HG03095 (cell line): Measurements from ENCODE around the gene ALDH7A1.
A peak's percentile ranks its signal among the peaks of the same experiment; 100 is the strongest.
"Not testable (repeated sequence)": the region's sequence is repeated elsewhere in the genome, so short reads cannot be mapped to it uniquely, and the experiment has no call there.

ENCODE experiments used
- ATAC-seq: cut with Tn5 transposase; IDR thresholded peaks from one replicate; pipeline ENCODE4 v1.9.1; 2021; ENCODE audit warnings: moderate library complexity; ENCODE audit not compliant: unreplicated experiment

Gene ALDH7A1

GRCh38 chr5:126595486-126596083 lies 566 bp upstream of the ALDH7A1 start:
- peak; percentile 14 for ATAC-seq

DNA sequence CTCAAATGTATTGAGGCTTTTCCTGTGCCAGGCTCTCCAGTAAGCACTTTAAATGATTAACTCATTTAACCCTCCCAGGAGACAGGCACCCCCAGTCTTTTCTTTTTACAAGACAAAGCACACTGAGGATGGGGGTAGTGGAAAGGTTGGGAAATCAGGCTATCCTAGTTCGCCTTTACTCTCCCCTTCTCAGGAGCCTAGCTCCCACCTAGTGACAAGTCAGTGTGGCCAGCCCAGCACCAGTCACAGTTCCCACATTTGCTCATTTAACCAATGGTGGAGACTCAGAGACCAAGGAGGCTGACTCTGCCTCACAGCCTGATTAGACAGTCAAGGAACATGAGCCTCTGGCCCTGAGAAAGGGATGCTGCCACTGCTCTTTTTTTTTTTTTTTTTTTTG lies 3.5 kb downstream of the ALDH7A1 start:
- ATAC-seq, result no peak

DNA sequence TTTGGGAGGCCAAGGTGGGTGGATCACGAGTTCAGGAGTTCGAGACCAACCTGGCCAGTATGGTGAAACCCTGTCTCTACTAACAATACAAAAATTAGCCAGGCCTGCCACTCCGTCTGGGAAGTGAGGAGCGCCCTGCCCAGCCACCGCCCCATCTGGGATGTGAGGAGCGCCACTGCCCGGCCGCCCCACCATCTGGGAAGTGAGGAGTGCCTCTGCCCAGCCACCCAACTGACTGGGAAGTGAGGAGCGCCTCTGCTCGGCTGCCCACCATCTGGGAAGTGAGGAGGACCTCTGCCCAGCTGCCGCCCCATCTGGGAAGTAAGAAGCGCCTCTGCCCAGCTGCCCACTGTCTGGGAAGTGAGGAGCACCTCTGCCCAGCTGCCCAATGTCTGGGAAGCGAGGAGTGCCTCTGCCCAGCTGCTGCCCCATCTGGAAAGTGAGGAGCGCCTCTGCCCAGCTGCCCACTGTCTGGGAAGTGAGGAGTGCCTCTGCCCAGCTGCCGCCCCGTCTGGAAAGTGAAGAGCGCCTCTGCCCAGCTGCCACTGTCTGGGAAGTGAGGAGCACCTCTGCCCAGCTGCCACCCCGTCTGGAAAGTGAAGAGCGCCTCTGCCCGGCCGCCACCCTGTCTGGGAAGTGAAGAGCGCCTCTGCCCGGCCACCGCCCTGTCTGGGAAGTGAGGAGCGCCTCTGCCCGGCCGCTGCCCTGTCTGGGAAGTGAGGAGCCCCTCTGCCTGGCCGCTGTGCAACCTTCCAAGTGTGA lies 5.3 kb downstream of the ALDH7A1 start:
- no peak for ATAC-seq

DNA sequence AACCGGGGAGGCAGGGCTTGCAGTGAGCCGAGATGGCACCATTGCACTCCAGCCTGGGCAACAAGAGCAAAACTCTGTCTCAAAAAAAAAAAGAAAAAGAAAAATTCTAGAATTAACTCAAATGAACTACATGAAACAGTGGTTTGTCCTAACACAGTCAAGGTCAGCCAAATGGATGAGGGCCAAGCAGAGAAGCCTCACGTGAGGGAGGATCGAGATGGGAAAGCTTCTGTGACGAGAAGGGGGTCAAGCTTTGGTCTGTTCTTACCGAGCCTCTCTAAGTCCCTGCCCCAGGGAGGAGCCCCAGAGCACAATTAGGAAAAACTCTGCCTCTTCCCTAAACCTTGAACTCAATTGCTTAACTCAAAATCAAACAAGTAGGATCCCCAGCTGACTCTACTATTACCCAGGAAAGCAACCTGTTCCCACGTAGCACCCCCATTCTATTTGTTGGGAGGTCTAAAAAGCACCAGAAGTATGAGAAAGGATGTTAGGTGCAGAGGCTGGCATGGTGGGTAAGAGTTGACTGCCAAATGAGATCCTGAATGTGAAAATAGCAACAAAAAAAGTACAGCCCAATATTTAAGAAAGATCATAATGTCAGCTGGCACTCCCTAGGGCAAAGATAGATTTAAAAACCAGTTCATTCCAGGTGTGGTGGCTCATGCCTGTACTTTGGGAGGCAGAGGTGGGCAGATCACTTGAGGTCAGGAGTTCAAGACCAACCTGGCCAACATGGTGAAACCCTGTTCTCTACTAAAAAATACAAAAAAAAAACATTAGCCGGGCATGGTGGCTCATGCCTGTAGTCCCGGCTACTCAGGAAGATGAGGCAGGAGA lies 7.2 kb downstream of the ALDH7A1 start:
- ATAC-seq, result no peak

- no peak for ATAC-seq
These were observed 11.3 kb downstream of the ALDH7A1 start for GRCh38 chr5:126583761-126584160.

- ATAC-seq, result no peak
These were observed 15.3 kb downstream of the ALDH7A1 start for GRCh38 chr5:126579716-126580115.

DNA sequence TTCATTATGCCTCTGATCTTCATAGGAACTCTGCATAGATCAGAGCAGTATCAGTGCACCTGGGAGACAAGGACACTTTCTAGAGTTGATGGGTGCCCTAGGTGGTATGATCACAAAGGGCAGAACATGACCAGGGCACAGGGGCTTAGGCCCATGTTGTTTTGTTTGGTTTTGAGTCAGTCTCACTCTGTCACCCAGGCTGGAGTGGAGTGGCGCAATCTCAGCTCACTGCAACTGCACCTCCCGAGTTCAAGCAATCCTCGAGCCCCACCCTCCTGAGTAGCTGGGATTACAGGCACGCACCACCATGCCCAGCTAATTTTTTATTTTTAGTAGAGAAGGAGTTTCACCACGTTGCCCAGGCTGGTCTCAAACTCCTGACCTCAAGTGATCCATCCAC lies 17.6 kb downstream of the ALDH7A1 start:
- ATAC-seq, result no peak

GRCh38 chr5:126576974-126577373 lies 18.0 kb downstream of the ALDH7A1 start:
- ATAC-seq, result no peak

DNA sequence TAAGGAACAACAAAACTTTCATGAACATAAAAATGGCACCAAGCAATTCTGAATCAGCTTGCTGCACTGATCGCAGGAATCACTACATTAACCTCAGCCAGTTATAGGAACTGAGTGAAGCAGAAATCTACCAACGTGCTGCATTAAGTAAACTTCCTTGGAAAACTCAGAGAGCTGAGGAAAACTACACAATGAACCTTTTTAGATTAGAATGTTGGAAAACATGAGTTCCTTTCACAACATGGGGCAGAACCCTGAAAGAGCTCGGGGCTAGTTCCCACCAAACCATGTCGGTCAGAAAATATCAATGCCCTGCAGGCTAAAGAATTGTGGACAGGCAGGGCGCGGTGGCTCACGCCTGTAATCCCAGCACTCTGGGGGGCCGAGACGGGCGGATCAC lies 19.4 kb downstream of the ALDH7A1 start:
- ATAC-seq, result no peak

- no peak for ATAC-seq
These were observed 26.7 kb downstream of the ALDH7A1 start for GRCh38 chr5:126568206-126568755.

- ATAC-seq, result peak; percentile 77
These were observed 32.2 kb downstream of the ALDH7A1 start for GRCh38 chr5:126562823-126563222.

GRCh38 chr5:126561908-126562307 lies 33.1 kb downstream of the ALDH7A1 start:
- no peak for ATAC-seq

DNA sequence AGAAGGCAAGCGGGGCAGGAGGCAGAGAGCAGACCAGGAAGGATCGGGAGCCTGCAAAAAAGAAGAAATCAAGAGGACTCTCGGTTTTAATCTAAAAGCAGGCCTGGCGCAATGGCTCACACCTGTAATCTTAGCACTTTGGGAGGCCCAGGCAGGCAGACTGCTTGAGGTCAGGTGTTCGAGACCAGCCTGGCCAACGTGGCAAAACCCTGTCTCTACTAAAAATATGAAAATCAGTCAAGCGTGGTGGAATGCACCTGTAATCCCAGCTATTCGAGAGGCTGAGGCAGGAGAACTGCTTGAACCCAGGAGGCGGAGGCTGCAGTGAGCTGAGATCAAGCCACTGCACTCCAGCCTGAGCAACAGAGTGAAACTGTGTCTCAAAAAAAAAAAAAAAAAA lies 39.9 kb downstream of the ALDH7A1 start:
- ATAC-seq, result not testable (repeated sequence)

DNA sequence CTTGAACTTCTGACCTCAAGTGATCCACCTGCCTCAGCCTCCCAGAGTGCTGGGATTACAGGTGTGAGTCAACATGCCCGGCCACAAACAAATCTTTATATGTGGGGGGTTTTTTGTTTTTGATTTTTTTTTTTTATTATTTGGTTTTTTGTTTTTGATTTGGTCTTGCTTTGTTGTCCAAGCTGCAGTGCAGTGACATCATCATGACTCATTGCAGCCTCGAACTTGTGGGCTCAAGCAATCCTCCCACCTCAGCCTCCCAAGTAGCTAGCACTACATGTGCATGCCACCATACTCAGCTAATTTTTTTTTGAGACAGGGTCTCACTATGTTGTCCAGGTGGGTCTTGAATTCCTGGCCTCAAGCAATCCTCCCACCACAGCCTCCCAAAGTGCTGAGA lies 42.4 kb downstream of the ALDH7A1 start:
- no peak for ATAC-seq

- peak; percentile 70 for ATAC-seq
These were observed 50.8 kb downstream of the ALDH7A1 start for GRCh38 chr5:126544087-126544740.

DNA sequence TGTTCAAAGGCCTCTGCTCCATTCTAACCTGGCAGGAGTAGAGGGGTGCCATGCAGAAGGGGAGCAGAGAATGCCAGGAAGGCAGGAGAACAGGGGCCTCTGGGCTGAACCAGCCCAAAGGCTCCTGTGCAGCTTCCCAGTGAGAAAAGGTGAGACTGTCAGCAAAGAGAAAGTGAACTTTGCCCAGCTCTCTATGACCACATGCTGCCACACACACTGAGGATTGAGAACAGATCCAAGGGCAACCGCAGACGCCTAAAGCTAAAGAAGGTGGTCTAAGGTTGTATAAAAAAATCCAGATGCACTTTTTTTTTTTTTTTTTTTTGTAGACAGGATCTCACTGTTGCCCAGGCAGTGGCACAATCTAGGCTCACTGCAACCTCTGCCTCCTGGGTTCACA lies 51.4 kb downstream of the ALDH7A1 start:
- no peak for ATAC-seq

DNA sequence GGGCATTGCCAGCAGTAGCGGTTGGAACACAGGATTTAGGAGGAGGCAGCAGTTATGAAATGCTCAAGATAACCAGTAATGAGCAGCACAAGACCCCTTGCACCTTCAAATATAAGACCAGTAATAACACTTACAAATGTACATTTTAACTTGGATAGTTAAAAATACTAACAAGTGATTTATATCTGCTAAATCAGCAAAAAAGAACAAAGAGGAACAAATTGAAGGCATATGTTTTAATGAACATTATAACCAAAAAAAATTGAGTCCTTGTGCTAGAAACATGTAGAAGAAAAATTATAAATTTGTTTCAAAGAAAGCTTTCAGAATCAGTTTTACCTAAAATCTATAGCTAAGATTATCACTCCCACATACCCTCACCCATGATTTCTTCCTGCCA lies 52.0 kb downstream of the ALDH7A1 start:
- no peak for ATAC-seq

DNA sequence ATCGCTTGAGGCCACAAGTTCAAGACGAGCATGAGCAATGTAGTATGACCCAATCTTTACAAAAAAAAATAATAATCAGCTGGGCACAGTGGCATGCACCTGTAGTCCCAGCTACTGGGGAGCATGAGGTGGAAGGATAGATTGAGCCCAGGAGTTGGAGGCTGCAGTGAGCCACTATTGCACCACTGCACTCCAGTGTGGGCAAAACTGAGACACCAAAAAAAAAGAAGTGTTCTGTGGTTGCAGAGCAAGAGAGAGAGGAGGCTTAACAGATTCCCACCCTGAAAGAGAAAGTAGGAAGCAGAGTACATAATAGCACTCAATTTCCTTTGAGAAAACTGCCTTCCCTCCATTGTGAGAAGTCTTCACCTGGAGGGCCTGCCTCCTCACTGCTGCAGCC lies 52.6 kb downstream of the ALDH7A1 start:
- ATAC-seq, result no peak

DNA sequence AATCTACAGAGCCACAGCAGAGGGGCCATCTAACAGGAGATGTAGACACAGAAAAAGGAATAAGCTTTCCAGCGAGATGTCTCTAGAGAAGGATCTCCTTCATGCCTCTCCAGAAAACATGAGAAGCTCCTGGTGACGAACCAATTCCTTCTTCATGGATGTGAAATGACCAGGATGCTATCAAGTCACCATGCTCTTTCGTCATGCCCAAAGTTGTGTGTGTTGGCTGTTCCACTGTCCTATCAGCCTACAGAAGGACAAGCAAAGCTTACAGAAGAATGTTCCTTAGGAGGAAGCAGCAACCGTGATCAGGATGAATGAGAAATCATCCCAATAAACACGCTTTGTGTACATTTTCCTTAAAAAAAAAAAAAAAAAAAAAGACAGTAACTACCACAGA lies 54.4 kb downstream of the ALDH7A1 start:
- no peak for ATAC-seq

- ATAC-seq, result no peak
These were observed 56.4 kb downstream of the ALDH7A1 start for GRCh38 chr5:126538579-126538978.

- no peak for ATAC-seq
These were observed 58.1 kb downstream of the ALDH7A1 start for GRCh38 chr5:126536874-126537273.
